H1 (cell line): ENCODE measurements around the gene RFPL2. TPM values are rescaled to one million over a fixed set of nuclear protein-coding genes. Genes with fewer than 3 reads are reported as not detected.

Experiments used
- CTCF ChIA-PET: fragments of 300-600 bp; sonication (Branson Sonifier 250); formaldehyde crosslinking; loops from one replicate; lab custom pipeline; 2021; ENCODE audit not compliant: partially characterized antibody; lab: Charles Lee
- POLR2A ChIA-PET: fragments of 300-600 bp; sonication (Branson Sonifier 250); formaldehyde crosslinking; loops from one replicate; lab custom pipeline; 2021; ENCODE audit warnings: inconsistent platforms; ENCODE audit not compliant: partially characterized antibody; lab: Charles Lee
- DNase-seq, 2 experiments: peaks; one replicate each; pipeline versions ENCODE4 v3.0.0 to v3.0.0-alpha.2; 2010 to 2022; ENCODE audit warnings: low spot score in 2 of 2, low read depth in 1 of 2, mixed read lengths in 1 of 2
- FAIRE-seq: peaks from 2 replicates; lab custom pipeline; 2011; peaks lifted over from hg19 to GRCh38; lab: Jason Lieb, UNC
- H2AFZ ChIP-seq: 2 replicates; pipeline ENCODE4 v1.8.1; 2012; ENCODE audit warnings: low read length, inconsistent platforms
- H2AK5ac ChIP-seq: 2 replicates; pipeline ENCODE4 v1.6.1; 2013; ENCODE audit warnings: low read depth, low read length
- H2BK120ac ChIP-seq: replicated peaks from 2 replicates; pipeline ENCODE3; 2013; ENCODE audit warnings: low read depth, low read length, inconsistent platforms
- H2BK12ac ChIP-seq: 2 replicates; pipeline ENCODE4 v1.6.1; 2013; ENCODE audit warnings: low read depth, low read length
- H2BK15ac ChIP-seq: 2 replicates; pipeline ENCODE4 v1.6.1; 2013; ENCODE audit warnings: low read length
- H2BK20ac ChIP-seq: 2 replicates; pipeline ENCODE4 v1.6.1; 2013; ENCODE audit warnings: low read length
- H2BK5ac ChIP-seq: 2 replicates; pipeline ENCODE4 v1.6.1; 2013; ENCODE audit warnings: low read depth, low read length
- H3K14ac ChIP-seq: 2 replicates; pipeline ENCODE4 v1.6.1; 2013; ENCODE audit warnings: inconsistent platforms; ENCODE audit not compliant: insufficient read length
- H3K18ac ChIP-seq: 2 replicates; pipeline ENCODE4 v1.6.1; 2013; ENCODE audit warnings: low read length; ENCODE audit errors: extremely low read depth
- H3K23ac ChIP-seq: 2 replicates; pipeline ENCODE4 v1.6.1; 2013; ENCODE audit warnings: inconsistent platforms; ENCODE audit not compliant: insufficient read length
- H3K23me2 ChIP-seq: 2 replicates; pipeline ENCODE4 v1.6.1; 2013; ENCODE audit warnings: low read depth, low read length
- H3K27ac ChIP-seq: 2 replicates; pipeline ENCODE4 v1.6.1; 2011; ENCODE audit warnings: low read depth, low read length, inconsistent platforms
- H3K27me3 ChIP-seq, 4 experiments: replicated peaks in 1 of 4; 1 replicate in 1 of 4; 2 replicates in 3 of 4; pipeline versions ENCODE4 v1.6.1 to v1.8.1; 2011 to 2013; ENCODE audit warnings: low read length in 3 of 4, mild to moderate bottlenecking in 3 of 4, inconsistent platforms in 2 of 4, mixed read lengths in 2 of 4, moderate library complexity in 1 of 4; ENCODE audit not compliant: control insufficient read depth in 3 of 4, insufficient read depth in 3 of 4; ENCODE audit errors: extremely low read depth in 1 of 4
- H3K36me3 ChIP-seq, 4 experiments: 2 replicates each; pipeline versions ENCODE4 v1.6.1 to v1.8.1; 2011 to 2013; ENCODE audit warnings: mild to moderate bottlenecking in 4 of 4, low read length in 3 of 4, moderate library complexity in 2 of 4, control low read depth in 1 of 4, inconsistent platforms in 1 of 4; ENCODE audit not compliant: insufficient read depth in 4 of 4, control insufficient read depth in 2 of 4
- H3K4ac ChIP-seq: replicated peaks from 2 replicates; pipeline ENCODE3; 2013; ENCODE audit warnings: low read length, low read depth, mixed read lengths, inconsistent platforms; ENCODE audit not compliant: insufficient read length
- H3K4me1 ChIP-seq, 4 experiments: replicated peaks in 1 of 4; 1 replicate in 1 of 4; 2 replicates in 3 of 4; pipeline versions ENCODE4 v1.6.1 to v1.8.1; 2011 to 2013; ENCODE audit warnings: low read length in 3 of 4, inconsistent platforms in 2 of 4, mixed read lengths in 1 of 4; ENCODE audit not compliant: insufficient read depth in 4 of 4, control insufficient read depth in 3 of 4
- H3K4me2 ChIP-seq, 2 experiments: 2 replicates each; pipeline versions ENCODE4 v1.6.1 to v1.8.1; 2011 to 2013; ENCODE audit warnings: low read depth in 2 of 2, low read length in 2 of 2, control low read depth in 1 of 2, inconsistent platforms in 1 of 2, mild to moderate bottlenecking in 1 of 2; ENCODE audit not compliant: insufficient read depth in 1 of 2
- H3K4me3 ChIP-seq, 4 experiments: fragments of 200-600, 300-600 bp in 1 of 4; sonication (generic), shearing (Covaris generic), sonication (Bioruptor Twin) in 1 of 4; 2 replicates each; pipeline versions ENCODE4 v1.5.1 to v1.8.1; 2011 to 2016; ENCODE audit warnings: low read length in 4 of 4, low read depth in 3 of 4, control low read depth in 2 of 4, inconsistent platforms in 2 of 4, mild to moderate bottlenecking in 2 of 4, mixed read lengths in 1 of 4, moderate library complexity in 1 of 4; ENCODE audit not compliant: insufficient read depth in 2 of 4; ENCODE audit errors: extremely low read depth in 1 of 4
- H3K56ac ChIP-seq: replicated peaks from 2 replicates; pipeline ENCODE3; 2013; ENCODE audit warnings: low read depth, mild to moderate bottlenecking, mixed read lengths, low read length, inconsistent platforms; ENCODE audit not compliant: insufficient read length
- H3K79me1 ChIP-seq: 2 replicates; pipeline ENCODE4 v1.6.1; 2013; ENCODE audit warnings: low read depth, low read length, control low read depth
- H3K79me2 ChIP-seq, 2 experiments: 2 replicates each; pipeline versions ENCODE4 v1.6.1 to v1.8.1; 2012 to 2013; ENCODE audit warnings: low read length in 2 of 2, mild to moderate bottlenecking in 2 of 2, inconsistent platforms in 1 of 2; ENCODE audit not compliant: insufficient read depth in 2 of 2, control insufficient read depth in 1 of 2
- H3K9ac ChIP-seq, 4 experiments: replicated peaks in 1 of 4; 1 replicate in 1 of 4; 2 replicates in 3 of 4; pipeline versions ENCODE4 v1.6.1 to v1.8.1; 2011 to 2013; ENCODE audit warnings: low read depth in 3 of 4, low read length in 3 of 4, control low read depth in 2 of 4, mild to moderate bottlenecking in 2 of 4, moderate library complexity in 2 of 4, inconsistent platforms in 1 of 4; ENCODE audit errors: extremely low read depth in 1 of 4
- H3K9me3 ChIP-seq, 2 experiments: 2 replicates each; pipeline versions ENCODE4 v1.6.1 to v1.8.1; 2012 to 2013; ENCODE audit warnings: mild to moderate bottlenecking in 2 of 2, moderate library complexity in 2 of 2, control low read depth in 1 of 2, inconsistent platforms in 1 of 2, low read depth in 1 of 2, low read length in 1 of 2, mixed read lengths in 1 of 2; ENCODE audit not compliant: insufficient read depth in 2 of 2
- H4K20me1 ChIP-seq, 2 experiments: replicated peaks in 1 of 2; 2 replicates each; pipeline versions ENCODE3 to v1.8.1; 2011 to 2013; ENCODE audit warnings: inconsistent platforms in 2 of 2, low read length in 2 of 2, mild to moderate bottlenecking in 1 of 2; ENCODE audit not compliant: insufficient read depth in 2 of 2, control insufficient read depth in 1 of 2
- H4K5ac ChIP-seq: 2 replicates; pipeline ENCODE4 v1.6.1; 2013; ENCODE audit warnings: low read length, low read depth, mixed read lengths, inconsistent platforms; ENCODE audit not compliant: insufficient read length
- H4K8ac ChIP-seq: 2 replicates; pipeline ENCODE4 v1.8.0; 2013; ENCODE audit warnings: mild to moderate bottlenecking, moderate library complexity, low read length, inconsistent platforms; ENCODE audit not compliant: insufficient read depth; ENCODE audit errors: extremely low read depth
- H4K91ac ChIP-seq: replicated peaks from 2 replicates; pipeline ENCODE3; 2013; ENCODE audit warnings: low read length, mixed read lengths, inconsistent platforms; ENCODE audit not compliant: insufficient read length
- CTBP2 ChIP-seq: IDR thresholded peaks from 2 replicates; pipeline ENCODE4 v1.7.0; 2011; ENCODE audit warnings: borderline replicate concordance, mild to moderate bottlenecking, moderate library complexity, mixed read lengths, low read length; ENCODE audit not compliant: insufficient read depth, insufficient read length
- RAD21 ChIP-seq, 2 experiments: IDR thresholded peaks in 1 of 2; conservative IDR thresholded peaks in 1 of 2; 2 replicates each; pipeline ENCODE4 v1.6.1; 2011; ENCODE audit warnings: low read depth in 2 of 2, low read length in 2 of 2, improper control_type of control experiment in 1 of 2, inconsistent platforms in 1 of 2, mild to moderate bottlenecking in 1 of 2, moderate library complexity in 1 of 2
- TCF12 ChIP-seq: IDR thresholded peaks from 2 replicates; pipeline ENCODE4 v1.6.1; 2011; ENCODE audit warnings: low read depth, mild to moderate bottlenecking, low read length
- YY1 ChIP-seq: IDR thresholded peaks from 2 replicates; pipeline ENCODE4 v1.6.1; 2011; ENCODE audit warnings: low read depth, mild to moderate bottlenecking, low read length
- WGBS, 2 experiments: shearing (Covaris generic) in 1 of 2; methylation state at CpG; one replicate each; pipeline versions ENCODE4 v1.1.6 to v1.1.7; 2013 to 2015; ENCODE audit warnings: low lambda C conversion rate in 2 of 2, mixed read lengths in 2 of 2, inconsistent platforms in 1 of 2, low coverage in 1 of 2, missing lambda C conversion rate in 1 of 2; ENCODE audit not compliant: insufficient replicate concordance in 2 of 2, insufficient coverage in 1 of 2, insufficient read length in 1 of 2; ENCODE audit errors: extremely low coverage in 1 of 2, missing lambda C conversion rate in 1 of 2; 5-methylcytosine and 5-hydroxymethylcytosine counted together
- polyA plus RNA-seq, 7 experiments: library from polyadenylated mRNA; depleted of rRNA in 3 of 7; stranded (reverse) in 5 of 7; unstranded in 2 of 7; fragments of >200 nt in 5 of 7; fragments of 200-250 nt in 2 of 7; gene quantifications; 1 replicate in 5 of 7; 2 replicates in 1 of 7; 4 replicates in 1 of 7; pipeline versions ENCODE4 v1.2.1 to v1.2.3, GENCODE V29; 2011 to 2013; ENCODE audit warnings: missing spikeins in 2 of 7, mixed read lengths in 2 of 7
- total RNA-seq: library from RNA; stranded (reverse); fragmentation: NEBNext Ultra II Directional; extraction: Animal tissue kit (Norgen Biotek cat#: 25700); gene quantifications from 2 replicates; pipeline ENCODE4 v1.2.1, GENCODE V29; 2021

RFPL2 gene
- total and polyA plus RNA-seq, 2 of the 8 experiments (the other 6 are each of a cell fraction or from before 2014, with no cell fraction given) = 0.15 to 0.19 TPM

GRCh38 chr22:32158712-32159533 lies 46.0 kb downstream of the RFPL2 start, which contains the start of gene C22orf42:
Gene C22orf42 (minus strand): TSS chr22:32159303. CDS start chr22:32159215, 88 bp downstream.
- no peak for FAIRE-seq
- WGBS, 2 experiments = 88% methylated on average over 12 of the region's 12 CpGs; no CpG with 5 or more reads in 1 of the 2 experiments
- POLR2A ChIA-PET = interaction anchor here (0.7 to 1.2 kb wide), 3 partner anchors 11 to 302 kb away, joined by 3 to 4 read pairs (median 3); no protein-coding TSS in a partner anchor
- Histone ChIP-seq H4K91ac (no peak within 1 kb of the TSS), H3K14ac (no peak within 1 kb of the TSS), H3K18ac (no peak within 1 kb of the TSS), H3K79me2 (no peaks in the 10 kb centered on the region), H3K4me3 (no peak within 1 kb of the TSS), H3K27me3 (no peaks in the 10 kb centered on the region), H2BK5ac (no peak within 1 kb of the TSS), H3K23me2 (no peaks in the 10 kb centered on the region), H4K20me1 (no peaks in the 10 kb centered on the region), H3K56ac (no peak within 1 kb of the TSS), H3K9me3 (no peaks in the 10 kb centered on the region), H3K79me1 (no peaks in the 10 kb centered on the region), H3K27ac (no peak within 1 kb of the TSS), H2BK120ac (no peak within 1 kb of the TSS), H3K9ac (no peak within 1 kb of the TSS), H3K4ac (no peak within 1 kb of the TSS), H2AK5ac (no peak within 1 kb of the TSS), H4K8ac (no peak within 1 kb of the TSS), H3K4me1 (no peaks in the 10 kb centered on the region; a peak in 3 of 7 replicates), H3K4me2 (no peak within 1 kb of the TSS), H2BK12ac (no peak within 1 kb of the TSS), H3K23ac (no peak within 1 kb of the TSS), H4K5ac (no peak within 1 kb of the TSS), H3K36me3 (no peaks in the 10 kb centered on the region), H2BK20ac (no peak within 1 kb of the TSS), H2AFZ (no peak within 1 kb of the TSS), H2BK15ac (no peak within 1 kb of the TSS)
- DNase-seq = no peak
- CTCF ChIA-PET = interaction anchor here (0.6 to 1.7 kb wide), 3 partner anchors 11 to 131 kb away, joined by 3 to 4 read pairs (median 3); no protein-coding TSS in a partner anchor
- TF ChIP-seq TCF12 (no peak), CTBP2 (no peak), RAD21 (IDR thresholded peaks at IDR 0.05 in 1 of 2, conservative IDR thresholded peaks at IDR 0.05 in 1 of 2; ENCODE audit: low read depth in 2 of 2, low read length in 2 of 2) (no peak), YY1 (peak; percentile 78)
